NCI-H69 (cell line): Measurements from ENCODE around the gene LRRC43.

Source experiments
- DNase-seq: peaks from one replicate; lab custom pipeline; 2025; lab: John Stamatoyannopoulos, UW

The LRRC43 gene, protein sequence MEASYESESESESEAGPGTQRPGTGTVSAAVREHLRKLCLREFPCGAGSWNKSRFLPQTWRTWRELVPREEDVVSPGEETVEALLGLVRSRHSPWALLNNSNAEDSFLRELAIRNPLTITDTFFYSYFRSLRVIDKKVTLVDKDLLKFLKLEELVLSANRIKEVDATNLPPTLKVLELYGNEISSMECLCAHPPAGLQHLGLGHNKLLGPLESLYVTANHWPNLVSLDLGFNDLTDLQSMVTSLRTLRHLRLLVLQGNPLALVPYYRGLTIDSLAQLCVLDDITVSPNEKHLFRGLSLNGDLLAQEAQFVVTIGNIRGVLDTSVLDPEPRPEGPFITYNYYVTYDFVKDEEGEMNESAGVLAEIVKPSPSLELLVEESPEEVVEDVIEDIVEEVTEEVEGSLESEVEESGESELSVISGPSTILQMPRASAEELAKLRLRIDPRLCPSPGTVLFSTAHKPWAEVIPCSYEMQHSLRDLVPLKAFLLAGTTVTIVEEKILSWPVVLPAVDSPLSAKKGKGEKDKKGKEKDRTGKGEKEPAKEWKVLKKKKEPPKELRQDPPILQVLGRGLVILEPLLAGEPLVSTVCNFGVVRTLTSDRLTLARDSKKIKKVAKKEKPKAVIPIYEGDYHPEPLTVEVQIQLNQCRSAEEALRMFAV

DNA sequence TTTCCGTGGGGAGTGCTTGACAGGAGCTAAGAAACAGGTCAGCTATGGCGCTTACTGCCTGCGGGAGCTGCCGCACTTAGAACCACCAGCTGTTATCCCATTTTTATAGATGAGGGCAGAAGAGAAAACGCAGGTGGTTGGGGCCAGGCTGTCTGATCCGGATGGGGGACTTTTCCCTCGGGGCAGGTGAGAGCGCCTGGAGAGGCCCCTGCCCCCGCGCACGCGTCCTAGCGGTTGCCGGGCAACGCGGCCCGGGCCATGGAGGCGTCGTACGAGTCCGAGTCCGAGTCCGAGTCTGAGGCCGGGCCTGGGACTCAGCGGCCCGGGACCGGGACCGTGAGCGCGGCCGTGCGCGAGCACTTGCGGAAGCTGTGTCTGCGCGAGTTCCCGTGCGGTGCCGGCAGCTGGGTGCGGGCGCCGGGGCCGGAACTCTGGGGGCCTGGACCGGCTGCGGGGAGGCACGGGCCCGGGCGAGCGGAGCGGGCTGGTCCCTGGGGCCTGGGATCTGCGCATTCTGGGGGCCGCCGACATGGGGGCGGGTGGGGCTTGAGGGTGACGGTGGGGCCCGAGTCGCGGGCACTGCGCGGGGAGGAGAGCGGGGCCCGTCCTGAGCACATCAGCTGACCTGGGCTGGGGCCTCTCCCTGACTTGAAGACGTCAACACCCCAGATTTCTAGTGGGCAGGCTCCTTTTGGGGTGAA is at the start of gene LRRC43:
LRRC43 (plus strand) TSS at position 237 of the 701 bp plus-strand sequence; CDS start at position 259, 22 bp downstream.
- peak; percentile 97 for DNase-seq

DNA sequence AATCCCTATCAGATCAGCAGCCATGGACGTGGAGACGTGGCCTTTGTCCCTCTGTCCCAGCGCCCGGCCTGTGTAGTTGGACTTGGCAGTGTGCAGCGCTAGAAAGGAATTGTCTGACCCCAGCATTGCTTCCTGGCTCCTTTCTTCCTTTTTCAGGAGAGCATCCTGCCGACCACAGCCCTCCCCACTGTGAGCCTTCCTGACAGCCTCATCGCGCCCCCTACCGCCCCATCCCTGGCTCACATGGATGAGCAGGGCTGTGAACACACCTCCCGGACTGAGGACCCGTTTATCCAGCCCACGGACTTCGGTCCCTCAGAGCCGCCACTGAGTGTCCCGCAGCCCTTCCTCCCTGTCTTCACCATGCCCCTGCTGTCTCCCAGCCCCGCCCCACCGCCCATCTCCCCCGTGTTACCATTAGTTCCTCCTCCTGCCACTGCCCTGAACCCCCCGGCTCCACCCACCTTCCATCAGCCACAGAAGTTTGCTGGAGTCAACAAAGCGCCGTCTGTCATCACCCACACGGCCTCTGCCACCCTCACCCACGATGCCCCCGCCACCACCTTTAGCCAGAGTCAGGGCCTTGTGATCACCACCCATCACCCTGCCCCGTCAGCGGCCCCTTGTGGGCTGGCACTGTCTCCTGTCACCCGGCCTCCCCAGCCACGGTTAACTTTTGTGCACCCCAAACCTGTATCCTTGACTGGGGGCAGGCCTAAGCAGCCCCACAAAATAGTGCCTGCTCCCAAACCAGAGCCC is 49.6 kb upstream of the LRRC43 start:
- no peak for DNase-seq

DNA sequence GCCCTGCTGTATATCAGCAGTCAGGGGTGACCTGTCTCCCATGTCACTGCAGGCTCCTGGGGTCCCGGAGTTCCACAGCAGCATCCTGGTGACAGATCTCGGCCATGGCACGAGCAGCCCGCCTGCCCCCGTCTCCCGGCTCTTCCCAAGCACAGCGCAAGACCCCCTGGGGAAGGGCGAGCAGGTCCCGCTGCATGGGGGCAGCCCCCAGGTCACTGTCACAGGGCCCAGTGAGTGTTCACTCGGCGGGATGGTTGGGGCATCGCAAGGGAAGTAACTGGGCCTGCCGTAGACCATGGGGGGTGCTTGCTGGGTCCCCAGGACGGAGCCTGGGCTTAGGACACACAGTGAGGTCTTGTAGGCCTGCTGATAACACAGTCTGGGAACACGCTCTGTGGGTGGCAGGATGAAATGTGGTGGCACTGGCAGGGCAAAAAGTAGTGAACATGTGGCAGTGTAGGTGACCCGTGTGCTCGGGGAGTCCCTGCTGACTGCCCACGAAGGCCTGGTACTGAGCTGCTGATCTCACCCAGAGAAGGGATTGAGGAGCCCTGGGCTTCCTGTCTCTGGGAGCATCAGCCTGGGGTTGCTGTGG is 47.4 kb upstream of the LRRC43 start:
- no peak for DNase-seq

DNA sequence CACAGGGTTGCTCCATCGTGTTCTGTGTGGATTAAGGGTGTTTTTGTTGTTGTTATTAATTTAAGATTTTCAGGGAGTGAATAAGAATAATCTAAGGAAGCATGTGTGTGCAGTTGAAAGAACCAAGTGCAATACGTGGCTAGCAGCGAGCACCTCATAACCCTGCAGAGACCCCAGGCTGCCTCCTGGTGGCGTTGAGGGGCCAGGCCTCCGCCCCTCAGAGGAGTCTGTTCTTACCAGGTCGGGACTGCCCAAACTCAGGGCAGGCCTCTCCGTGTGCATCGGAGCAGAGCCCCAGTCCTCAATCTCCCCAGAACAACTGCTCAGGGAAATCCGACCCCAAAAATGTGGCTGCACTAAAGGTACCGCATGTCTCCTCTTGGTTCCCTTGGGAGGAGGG is 45.7 kb upstream of the LRRC43 start:
- no peak for DNase-seq

DNA sequence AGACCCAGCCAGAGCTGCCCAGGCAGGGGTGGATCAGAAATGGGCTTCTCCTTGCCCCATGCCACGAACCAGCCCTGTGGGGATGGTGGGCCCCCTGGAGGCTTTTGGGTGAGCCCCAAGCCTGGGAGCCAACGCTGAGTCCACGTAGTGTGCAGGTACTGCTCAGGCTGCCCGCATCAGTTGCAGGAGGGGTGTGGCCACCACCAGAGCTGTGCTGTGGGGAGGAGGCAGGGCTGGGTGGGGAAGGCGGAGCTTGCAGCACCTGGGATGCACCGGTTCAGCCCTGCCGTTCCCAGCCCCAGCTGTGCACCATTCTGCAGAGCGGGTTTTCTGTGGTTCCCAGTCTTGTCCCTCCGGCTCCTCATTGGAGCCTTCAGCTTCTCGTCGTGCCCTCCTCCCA is 45.2 kb upstream of the LRRC43 start:
- peak; percentile 30 for DNase-seq

DNA sequence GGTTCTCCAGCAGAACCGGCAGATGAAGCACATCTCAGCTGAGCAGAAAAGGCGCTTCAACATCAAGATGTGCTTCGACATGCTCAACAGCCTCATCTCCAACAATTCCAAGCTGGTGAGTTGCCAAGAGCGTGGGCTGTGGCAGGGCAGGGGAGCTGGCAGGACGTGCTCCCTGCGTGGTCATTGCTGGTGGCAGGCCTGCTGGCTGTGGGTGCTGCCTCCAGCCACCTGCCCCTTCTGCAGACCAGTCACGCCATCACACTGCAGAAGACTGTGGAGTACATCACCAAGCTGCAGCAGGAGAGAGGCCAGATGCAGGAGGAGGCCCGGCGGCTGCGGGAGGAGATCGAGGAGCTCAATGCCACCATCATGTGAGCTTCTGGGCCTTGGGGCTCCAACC is 44.7 kb upstream of the LRRC43 start:
- DNase-seq, result no peak

DNA sequence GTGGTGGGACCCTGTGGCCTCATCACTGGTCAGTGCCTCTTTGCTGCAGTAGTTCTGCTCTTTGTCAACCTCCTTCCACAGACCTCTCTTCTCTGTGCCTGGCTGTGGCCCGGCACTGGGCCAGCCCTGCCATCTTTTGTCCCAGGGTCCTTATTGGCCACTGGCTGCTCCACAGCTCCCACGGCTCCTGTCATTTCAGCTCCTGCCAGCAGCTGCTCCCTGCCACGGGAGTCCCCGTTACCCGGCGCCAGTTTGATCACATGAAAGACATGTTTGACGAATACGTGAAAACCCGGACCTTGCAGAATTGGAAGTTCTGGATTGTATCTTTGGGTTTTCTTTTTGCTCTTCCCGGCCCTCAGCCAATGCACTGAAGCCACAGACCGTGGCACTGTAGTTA is 44.3 kb upstream of the LRRC43 start:
- DNase-seq, result no peak

DNA sequence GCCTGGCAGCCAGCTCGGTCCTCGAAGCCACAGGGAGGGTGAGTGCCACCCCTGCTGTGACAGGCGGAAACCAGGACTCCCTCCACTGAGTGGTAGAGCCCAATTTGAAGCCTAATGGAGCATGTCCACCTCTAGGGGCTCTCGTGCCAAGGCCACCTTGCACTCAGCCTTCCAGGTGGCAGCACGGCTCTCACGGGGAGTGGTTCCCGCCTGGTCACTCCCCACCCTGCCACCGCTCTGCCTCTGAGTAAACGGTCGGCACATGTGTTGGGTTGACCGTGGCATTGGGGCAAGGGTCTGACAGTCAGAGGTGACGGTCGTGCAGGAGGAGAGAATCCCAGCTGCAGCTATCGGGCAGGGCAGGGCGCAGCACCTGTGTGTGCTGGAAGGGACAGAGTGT is 43.7 kb upstream of the LRRC43 start:
- DNase-seq, result no peak

DNA sequence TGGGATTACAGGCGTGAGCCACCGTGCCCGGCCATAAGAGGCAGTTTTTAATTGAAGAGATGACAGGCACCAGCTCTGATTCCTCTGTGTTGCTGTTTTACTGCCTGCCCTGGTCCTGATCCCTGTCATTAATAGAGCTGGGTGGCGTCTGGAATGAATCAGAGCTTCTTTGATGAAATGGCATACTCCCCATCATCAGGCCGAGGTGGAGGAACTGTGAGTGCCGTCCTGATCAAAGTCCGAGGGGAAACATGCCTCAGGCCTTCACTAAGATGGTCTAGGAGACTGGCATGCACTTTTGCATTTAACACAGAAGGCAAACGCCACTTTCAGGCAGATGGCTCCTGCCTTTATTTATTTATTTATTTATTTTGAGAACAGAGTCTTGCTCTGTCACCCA is 43.0 kb upstream of the LRRC43 start:
- DNase-seq, result no peak

DNA sequence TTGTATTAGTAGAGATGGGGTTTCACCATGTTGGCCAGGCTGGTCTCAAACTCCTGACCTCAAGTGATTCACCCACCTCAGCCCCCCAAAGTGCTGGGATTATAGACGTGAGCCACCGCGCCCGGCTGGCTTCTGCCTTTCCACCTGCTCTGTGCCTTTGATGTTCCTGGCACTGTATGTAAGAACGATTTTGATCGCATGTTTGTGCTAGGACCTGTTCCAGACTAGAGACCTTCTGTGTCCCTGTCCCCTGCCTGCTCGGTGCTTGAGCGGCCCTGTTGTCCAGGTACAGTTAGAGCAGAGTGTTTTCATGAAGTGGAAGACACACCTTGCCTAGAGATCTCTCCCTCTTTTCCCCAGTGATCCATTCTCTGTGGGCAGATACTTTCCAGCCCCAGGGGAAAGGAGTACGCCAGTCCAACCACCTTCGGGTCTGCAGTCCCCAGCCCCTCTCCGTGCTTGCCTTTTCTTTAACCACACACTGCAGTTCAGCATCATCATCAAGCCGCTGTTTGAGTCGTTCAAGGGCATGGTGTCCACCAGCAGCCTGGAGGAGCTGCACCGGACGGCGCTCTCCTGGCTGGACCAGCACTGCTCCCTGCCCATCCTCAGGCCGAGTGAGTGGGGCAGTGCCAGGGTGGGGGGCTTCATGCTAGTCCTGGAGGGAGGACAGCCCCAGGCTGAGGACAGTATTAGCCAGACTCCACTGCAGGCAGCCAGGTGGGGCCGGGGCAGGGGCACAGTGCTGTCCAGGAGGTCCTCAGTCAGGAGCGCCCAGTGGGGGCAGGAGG is 42.3 kb upstream of the LRRC43 start:
- DNase-seq, result no peak

DNA sequence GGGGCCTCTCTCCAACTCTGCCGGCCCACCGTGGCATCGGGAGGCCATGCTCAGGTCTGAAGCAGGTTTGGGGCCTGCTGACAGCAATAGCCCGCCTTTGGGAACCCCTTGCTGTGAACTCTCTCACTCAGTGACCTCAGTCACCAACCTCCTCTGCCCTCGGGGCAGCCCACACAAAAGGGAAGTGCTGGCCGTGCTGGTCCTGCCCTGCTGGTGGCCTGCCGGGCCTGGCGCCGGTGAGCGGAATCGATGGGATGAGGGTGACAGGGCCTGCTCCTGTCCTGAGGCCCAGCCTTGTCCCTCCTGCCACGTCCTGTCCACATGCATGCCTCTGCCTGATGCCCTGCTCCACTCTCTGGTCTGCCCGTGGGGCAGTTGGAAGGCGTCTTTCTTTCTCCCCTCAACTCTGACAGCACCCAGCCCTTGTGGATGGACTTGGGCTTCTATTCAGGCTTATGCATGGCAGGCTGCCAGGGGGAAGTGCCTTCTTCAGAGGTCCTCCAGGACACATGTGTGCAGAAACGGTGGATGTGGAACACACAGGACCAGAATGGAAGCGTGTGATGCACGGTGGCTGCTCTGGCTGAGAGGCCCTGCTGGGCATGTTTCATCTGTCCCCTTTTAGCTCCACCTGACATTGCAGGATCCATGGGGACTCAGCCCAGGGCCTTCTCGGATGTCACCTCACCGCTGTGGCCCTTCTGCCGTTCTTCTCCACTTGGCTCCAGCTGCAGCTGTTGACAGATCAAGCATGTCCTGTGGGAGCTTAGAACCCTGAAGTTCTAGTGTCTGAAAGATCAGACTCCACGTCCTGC is 40.8 kb upstream of the LRRC43 start:
- DNase-seq, result no peak

DNA sequence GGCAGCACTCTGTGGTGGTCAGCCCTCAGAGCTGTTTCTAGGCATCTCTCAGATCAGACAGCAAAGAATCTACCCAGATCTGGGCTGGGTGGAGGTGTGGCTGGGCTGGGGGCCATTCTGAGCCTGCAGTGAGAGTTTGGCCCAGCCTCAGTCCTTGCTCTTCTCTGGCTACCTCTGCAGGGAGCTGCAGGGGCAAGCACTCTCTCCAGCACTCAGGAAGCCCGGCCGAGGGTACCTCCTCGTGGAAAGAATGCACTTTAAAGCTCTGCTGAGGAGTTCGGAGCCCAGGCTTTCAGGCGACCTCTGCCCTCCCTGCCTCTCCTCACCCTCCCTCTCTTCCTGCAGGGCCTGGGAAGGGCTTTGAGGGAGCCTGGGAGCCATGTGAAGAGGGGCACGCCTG is 40.1 kb upstream of the LRRC43 start:
- DNase-seq, result no peak

DNA sequence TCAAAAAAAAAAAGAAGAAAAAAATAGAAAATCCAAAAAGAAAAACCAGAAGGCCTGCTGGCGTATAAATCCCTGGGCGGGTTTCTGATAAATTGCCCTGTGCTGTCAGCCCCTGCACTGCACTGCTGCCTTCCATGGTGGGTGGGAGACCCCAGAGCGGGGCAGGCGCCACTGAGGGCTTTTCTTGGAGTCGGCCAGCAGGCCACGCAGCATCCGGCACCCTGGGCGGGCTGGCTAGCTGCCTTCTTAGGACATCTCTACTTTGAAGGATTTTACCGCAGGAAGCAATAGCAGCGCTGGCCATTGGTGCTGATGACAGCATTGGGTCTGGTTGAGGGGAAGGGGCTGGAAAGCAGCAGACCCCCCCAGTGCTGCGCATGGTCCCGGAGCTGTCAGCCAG is 38.0 kb upstream of the LRRC43 start:
- DNase-seq, result no peak

DNA sequence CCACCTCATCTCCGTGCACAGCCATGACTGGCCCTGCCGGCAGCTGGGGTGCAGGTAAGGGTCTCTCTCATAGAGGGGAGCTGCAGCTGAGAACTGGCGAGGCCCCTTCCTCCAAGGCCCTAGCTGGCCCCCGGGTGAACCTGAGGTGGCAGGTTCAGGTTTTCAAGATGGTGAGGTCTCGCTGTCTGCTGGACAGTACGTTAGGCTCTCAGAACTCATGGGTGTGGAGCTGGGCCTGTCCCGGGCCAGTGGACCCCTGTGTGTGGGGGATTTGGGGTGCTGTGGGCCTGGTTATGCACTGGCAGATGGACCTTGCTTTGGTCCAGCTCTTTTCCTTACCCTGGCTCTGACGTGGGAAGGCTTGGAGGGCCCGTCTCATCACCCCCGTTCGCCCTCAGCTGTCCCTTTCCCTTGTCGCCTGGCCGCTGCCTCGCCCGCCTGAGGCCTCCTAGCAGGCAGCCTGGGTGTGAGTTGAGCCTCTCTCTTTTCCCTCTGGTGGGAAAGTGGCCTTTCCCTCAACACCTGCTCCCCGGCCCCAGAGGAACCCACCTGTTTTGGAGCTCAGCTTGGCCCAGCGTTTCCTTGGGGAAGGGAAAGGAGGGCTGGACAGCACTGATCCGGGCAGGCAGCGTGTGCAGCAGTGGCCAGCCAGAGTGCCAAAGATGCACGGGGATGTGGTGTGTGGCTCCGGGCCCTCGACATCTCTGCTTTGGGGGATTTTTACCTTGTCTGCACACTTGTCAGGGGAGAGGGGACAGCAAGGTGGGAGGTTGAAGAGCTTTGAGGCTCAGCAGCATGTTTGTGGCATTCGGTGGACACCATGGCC is 37.2 kb upstream of the LRRC43 start:
- DNase-seq, result no peak

DNA sequence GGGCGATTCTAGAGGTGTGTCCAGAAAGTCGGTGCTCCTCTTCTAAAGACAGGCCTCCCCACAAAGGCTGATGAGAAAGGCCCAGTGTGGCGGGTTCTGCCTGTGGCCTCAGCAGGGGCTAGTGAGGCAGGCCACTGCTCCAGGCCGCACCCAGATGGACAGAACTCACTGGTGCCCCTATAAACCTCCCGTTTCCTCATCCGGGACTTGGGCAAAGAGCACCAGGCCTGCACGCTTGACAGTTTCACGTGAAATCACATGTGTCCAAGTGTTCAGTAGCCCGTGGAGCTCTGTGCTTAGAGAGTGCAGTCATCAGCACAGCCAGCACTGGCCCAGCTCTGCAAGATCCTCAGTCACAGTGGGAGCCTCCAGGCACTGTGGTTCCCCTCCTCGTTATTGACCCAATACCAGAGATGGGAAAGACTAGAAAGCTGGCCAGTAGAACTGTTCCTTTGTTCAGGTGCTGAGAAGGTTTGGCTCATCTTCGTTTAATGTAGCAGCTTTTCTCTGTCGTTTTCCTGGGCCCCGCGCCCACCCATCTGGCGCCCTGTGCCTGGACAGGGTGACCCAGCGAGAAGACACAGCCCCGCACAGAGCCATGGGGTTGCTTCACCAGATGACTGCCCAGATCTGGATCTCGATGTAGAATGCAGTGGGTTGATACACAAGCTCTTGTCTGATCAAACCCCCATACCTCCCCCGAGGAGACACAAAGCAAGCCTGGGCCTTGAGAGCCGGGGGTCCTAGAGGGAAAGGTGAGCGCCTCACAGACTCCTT is 35.2 kb upstream of the LRRC43 start:
- DNase-seq, result no peak

DNA sequence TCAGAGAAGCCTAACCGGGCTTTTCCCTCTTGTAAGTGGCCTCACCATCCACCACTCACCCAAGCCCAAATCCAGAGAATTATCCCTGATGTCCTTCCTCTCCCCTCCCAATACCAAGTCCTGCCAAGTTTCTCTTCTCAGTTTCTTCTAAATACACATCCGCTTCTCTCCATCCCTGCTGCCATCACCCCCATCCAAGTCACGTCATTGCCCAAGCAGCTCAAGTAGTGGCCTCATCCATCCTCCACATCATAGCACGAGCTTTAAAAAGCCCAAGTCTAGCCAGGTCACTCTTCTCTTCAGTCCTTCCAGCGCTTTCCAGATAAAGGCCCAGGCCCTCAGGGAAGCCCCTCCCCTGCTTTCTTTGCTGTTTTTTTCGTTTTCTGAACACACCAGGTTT is 34.3 kb upstream of the LRRC43 start:
- no peak for DNase-seq

DNA sequence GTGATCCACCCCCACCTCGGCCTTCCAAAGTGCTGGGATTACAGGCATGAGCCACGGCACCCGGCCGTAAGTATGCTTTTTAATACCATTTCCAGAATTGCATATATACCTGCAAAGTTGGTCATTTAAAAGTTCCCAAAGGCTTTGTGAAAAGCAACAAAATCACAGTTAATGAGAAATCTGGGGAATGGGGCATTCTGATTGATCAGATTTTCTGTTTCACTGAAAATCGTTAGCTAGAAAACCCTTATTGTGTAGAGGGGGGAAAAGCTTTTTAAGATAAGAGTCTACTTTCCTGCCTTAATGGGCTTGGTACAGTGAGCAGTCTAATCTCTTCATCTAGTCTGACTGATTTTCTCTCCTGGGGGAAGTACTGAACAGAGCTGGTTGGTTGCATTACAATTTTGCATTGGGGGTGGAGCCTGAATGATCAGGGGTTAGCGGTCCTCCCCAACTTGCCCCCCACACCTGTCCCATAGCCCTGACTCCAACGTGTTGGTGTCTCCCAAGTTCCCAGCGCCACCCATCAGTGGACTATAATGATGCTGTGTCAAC is 32.7 kb upstream of the LRRC43 start:
- no peak for DNase-seq

DNA sequence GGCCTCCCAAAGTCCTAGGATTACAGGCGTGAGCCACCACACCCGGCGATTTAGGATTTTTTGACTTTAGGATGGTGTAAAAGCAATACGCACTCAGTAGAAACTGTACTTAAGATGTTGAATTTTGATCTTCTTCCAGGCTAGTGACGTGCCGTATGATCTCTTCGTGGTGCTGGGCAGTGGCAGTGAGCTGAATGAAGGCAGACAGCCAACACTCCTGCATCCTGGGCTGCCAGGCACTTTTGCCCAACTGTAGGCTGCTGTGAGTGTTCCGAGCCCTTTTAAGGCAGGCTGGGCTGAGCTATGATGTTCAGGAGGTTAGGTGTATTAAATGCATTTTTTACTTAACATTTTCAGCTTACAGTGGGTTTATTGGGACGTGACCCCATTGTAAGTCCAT is 30.2 kb upstream of the LRRC43 start:
- DNase-seq, result no peak
